ENCODE measurements around the gene ANKRD55.
"Not testable (repeated sequence)": the region's sequence is repeated elsewhere in the genome, so short reads cannot be mapped to it uniquely, and the experiment has no call there.

Gene ANKRD55

GRCh38 chr5:56100439-56101176, 132.5 kb downstream of the ANKRD55 start:
- DNase-seq: no peak

GRCh38 chr5:56099346-56099745, 133.8 kb downstream of the ANKRD55 start:
- DNase-seq: no peak

GRCh38 chr5:56097055-56097454, 136.1 kb downstream of the ANKRD55 start:
- DNase-seq: no peak

- no peak for DNase-seq
Observed at GRCh38 chr5:56095579-56096102, 137.5 kb downstream of the ANKRD55 start.

DNA sequence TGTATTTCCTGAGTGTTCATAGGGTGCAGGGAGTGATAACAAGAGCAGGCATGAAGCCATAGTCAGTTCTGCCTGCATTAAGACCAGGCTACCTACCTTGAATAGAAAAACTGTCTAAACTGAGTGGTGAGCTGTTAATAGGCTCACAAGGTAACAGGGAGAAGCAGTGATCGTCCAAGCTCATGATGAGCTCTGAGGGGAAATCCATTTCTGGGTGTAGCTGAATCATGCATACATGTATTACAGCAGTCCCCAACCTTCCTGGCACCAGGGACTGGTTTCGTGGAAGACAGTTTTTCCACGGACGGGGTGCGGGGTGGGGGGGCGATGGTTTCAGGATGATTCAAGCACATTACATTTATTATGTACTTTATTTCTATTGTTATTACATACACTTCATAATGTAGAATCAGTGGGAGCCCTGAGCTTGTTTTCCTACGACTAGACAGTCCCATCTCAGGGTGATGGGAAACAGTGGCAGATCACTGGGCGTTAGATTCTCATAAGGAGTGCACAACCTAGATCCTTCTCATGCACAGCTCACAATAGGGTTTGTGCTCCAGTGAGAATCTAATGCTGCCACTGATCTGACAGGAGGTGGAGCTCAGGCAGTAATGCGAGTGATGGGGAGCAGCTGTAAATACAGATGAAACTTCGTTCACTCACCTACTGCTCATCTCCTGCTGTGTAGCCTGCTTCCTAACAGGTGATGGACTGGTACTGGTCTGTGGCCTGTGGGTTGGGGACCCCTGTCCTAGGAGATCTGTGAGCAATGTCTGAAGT, 138.4 kb downstream of the ANKRD55 start:
- no peak for DNase-seq

GRCh38 chr5:56093970-56094369, 139.2 kb downstream of the ANKRD55 start:
- DNase-seq: no peak

DNA sequence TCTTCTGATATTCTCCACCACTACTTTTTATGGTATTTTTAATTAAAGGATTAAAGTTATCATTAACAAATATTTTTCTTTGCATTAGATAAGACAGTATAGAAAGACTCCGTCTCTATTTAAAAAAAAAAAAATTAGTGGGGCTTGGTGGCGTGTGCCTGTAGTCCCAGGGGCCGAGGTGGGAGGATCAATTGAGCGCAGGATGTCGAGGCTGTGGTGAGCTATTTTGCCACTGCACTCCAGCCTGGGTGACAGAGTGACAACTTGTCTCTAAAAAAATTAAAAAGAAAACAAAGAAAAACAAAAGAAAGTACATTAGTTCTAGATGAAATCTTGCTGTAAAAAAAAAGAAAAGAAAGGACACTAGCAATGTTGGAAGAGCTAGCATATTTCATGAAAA, 141.0 kb downstream of the ANKRD55 start:
- no peak for DNase-seq

DNA sequence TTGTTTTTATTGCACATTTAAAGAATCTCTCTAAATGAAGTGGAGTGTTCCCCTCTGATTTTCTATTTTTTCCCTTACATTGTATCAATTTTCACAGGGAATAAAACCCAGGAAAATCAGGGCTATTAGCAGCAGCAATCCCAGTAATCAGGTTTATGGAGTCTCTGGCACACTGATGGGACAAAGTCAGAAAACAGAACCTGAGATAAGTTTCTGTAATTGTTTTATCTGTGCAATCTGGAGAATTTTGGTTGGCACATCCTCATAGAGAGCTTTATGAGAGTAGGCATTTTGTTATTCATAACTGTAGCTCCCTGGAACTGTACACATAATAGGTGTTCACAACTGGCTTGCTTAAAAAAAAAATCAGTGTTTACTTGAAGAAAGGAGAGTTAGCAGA, 141.5 kb downstream of the ANKRD55 start:
- DNase-seq: no peak

DNA sequence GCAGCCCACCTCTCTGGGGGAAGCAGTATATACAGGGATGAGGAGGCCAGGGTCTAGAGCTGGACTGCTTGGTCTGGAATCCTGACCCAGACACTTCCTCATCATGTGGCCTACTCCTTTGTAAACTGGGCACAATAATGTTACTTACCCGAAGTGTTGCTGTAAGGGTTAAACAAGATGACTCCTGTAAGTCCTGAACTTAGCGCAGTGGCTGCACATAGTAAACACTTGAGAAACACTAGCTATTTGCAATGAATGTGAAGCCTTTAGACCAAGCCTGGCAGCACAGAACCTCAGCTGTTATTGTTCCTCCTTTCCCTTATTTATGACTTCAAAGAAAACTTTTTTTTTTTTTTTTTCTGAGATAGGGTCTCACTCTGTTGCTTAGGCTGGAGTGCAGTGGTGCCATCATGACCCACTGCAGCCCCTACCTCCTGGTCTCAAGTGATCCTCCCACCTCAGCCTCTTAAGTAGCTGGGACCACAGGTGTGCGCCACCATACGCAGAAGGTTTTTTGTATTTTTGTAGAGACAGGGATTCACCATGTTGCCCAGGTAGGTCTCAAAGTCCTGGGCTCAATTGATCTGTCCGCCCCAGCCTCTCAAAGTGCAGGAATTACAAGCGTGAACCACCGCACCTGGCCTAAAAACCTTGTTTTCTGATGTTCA, 142.2 kb downstream of the ANKRD55 start:
- no peak for DNase-seq

DNA sequence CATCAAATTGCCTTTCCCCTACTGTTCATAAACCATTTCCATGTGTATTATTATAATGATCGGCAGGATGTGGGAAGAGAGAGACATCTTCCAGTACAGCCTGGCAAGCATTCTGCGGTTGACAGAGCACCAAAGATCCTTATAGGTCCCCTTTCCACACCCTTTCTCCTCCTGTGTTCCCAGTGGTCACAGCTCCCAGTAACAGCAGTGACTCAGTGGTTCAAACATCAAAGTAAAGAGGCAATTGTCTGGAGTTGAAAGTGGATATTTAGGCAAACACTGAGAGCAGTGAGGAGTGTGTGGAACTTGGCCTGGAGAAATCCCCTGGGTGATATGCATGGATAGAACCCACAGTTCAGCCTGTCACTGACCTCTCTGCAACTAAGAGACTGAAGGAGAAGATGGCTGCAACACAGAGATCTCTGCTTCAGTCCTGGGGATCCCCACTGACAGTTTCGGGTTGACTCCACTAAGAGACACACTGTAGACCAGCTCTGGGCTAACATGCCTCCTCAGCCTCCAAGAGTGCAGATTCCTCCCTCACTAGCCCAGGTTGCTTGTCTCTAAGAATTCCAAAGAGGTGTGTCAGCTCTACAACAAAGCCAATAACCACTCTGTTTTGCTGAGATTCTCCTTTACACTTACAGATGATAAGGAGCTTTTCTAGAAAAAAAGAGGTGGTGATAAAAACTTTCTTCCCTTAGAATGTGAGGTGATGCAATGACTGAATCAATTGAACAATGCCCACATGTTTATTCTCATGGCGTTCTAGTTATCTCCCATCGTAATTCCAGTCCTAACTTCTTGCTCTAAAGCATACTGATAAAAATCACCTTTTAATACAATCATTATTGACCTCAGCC, 143.9 kb downstream of the ANKRD55 start:
- no peak for DNase-seq

- DNase-seq: no peak
Observed at GRCh38 chr5:56088431-56088949, 144.6 kb downstream of the ANKRD55 start.

GRCh38 chr5:56085193-56085592, 147.9 kb downstream of the ANKRD55 start:
- no peak for DNase-seq

GRCh38 chr5:56083286-56083854, 149.8 kb downstream of the ANKRD55 start:
- no peak for DNase-seq

DNA sequence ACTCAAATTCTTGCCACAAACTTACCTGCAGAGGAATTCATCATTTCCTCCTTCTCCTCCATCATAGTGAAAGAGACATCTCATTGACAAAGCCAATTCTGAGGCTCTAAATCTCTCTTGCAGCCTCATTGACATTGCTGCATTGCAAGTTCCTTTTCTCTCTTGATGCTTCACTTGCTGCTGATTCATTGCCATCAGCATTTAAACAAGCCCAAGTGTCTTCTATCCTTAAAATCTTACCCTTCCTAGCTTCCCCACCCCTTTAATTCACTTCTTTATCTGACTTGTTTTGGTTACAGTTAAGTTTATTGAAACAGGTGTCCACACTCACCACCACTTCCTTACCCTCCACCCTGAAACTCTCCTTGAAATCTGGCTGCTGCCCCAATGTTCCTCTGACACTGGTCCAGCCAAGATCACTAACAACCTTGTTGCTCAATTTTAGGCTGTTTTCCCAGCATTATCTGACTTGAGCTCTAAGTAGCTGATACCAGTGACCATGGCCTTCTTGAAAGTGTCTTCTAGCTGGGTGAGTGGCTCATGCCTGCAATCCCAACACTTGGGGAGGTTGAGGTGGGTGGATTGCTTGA, 152.0 kb downstream of the ANKRD55 start:
- not testable (repeated sequence) for DNase-seq

DNA sequence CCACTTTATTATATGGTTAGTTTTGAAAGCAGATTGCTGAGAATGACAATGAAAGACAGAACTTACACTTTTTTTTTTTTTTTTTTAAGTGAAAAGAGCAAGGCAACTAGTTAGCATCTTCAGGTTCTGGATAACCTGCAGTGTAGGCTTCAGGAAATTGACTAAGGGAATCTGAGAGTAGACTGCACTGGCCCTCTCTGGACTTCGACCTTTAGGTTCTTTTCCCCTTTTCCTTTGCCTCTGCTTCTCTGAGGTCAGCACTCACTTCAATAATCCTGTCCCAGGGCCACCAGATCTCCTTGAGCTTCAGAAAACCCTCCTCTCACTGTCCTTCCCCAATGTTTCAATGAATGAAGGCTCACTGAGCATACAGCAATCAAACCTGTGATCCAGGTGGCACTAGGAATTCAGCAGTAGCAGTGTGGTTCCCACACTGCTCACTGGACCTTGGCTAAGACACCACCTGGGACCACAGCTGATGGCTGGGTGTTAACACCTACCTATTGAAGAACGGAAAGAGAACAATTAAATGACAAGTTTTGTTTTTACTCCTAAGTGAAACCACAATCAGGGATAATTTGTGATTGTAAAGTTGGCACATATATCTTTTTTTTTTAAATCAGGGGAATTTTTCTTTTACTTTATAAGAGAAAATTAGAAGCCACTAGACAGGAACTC, 152.6 kb downstream of the ANKRD55 start:
- DNase-seq: no peak

- not testable (repeated sequence) for DNase-seq
Observed at GRCh38 chr5:56079157-56079500, 154.0 kb downstream of the ANKRD55 start.

DNA sequence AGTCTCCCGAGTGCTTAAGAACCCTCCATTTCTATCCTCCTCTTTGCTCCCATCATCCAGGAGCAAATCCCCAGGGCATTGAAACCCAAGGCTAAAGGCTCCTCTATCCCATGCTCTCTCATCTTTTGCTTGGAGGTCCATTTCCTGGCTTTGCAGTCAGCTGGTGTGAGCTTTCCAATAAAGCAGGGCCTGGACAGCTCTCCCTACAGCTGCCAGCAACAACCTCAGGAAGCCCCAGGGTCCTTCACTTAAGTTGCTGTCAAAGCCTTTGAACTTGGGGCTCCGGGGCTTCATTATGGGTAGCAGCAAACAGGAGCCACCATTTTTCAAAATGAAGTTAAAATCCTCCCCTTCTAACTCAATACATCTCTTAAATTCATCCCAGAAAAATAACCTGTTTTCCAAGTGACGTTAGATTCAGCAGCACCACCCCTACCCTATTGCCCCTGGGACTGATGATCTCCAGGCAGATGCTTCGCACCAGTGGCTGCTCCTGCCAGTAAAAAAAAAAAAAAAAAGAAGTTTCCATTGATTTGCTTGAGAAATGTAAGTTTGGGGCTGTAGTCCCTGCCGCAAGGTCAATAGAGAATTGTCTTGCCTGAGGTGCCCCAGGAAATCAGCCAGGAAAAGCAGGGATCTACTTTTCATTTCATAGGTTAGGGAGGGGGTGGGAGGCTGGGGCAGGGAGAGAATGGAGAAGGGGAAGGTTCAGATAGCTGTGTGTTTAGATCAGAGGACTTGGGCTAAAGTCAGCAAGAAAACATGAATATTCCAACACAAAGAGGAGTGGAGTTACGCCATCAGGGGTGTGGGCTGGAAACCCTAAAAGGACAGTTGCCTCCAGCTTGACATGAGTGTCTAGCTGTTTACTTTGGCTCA, 154.6 kb downstream of the ANKRD55 start:
- DNase-seq: no peak

DNA sequence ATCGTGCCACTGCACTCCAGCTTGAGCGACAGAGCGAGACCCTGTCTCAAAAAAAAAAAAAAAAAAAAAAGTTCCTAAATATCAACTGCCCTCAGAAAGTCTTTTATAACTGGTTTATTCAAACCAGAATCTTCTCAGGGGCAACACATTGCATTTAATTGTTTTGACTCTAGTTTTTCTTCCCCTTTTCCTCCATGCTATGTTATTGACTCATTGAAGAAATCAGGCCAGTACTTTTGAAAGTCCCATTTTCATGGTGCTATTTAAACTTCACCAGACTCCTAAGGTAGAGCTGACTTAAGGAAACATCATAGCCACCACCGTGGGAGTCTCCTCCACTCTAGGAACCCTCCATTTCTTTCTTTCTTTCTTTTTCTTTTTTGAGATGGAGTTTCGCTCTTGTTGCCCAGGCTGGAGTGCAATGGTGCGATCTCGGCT, 155.3 kb downstream of the ANKRD55 start:
- no peak for DNase-seq

DNA sequence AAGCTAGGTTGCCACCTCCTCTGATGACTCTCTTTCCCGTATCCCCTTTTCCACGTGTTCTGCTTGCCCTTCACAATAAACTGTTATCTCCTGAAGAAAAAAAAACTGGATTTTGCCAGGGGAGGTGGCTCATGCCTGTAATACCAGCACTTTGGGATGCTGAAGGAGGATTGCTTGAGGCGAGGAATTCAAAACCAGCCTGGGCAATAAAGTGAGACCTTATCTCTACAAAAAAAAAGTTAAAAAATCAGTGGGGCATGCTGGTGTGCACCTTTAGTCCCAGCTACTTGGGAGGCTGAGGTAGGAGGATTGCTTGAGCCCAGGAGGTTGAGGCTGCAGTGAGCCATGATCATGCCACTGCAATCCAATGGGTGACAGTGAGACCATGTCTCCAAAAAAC, 156.6 kb downstream of the ANKRD55 start:
- DNase-seq: no peak

GRCh38 chr5:56075361-56075760, 157.8 kb downstream of the ANKRD55 start:
- no peak for DNase-seq
